Measurements from ENCODE around the gene NRG3. TPM values are rescaled to one million over a fixed set of nuclear protein-coding genes. Genes with fewer than 3 reads are reported as not detected.

The NRG3 gene
- total RNA-seq, 1 donor from 2014 or later, result 2.3 TPM

- ATAC-seq, result peak; percentile 13
- H3K27me3 ChIP-seq, result no peaks in the 10 kb centered on the region
- no peak overlapping the region for H3K4me3 ChIP-seq
- no peak overlapping the region for H3K27ac ChIP-seq
- intact Hi-C loops (cut with DNase I), result no loop called here
- no peaks in the 10 kb centered on the region for H3K36me3 ChIP-seq
- no peaks in the 10 kb centered on the region for H3K4me1 ChIP-seq
- DNase-seq, result no peak
- no peaks in the 10 kb centered on the region for H3K9me3 ChIP-seq
- no peak for TF ChIP-seq CTCF (IDR thresholded peaks at IDR 0.05)
These were observed 392.5 kb downstream of the NRG3 start for GRCh38 chr10:82267465-82267864.

GRCh38 chr10:82267960-82268359 lies 393.0 kb downstream of the NRG3 start:
- Histone ChIP-seq H3K27me3 (no peaks in the 10 kb centered on the region), H3K36me3 (no peaks in the 10 kb centered on the region), H3K9me3 (no peaks in the 10 kb centered on the region), H3K4me1 (no peaks in the 10 kb centered on the region), H3K27ac (no peak overlapping the region), H3K4me3 (no peak overlapping the region)
- DNase-seq, result no peak
- intact Hi-C loops (cut with DNase I), result no loop called here
- TF ChIP-seq CTCF (IDR thresholded peaks at IDR 0.05), result no peak
- ATAC-seq, result no peak

GRCh38 chr10:82277591-82277990 lies 402.6 kb downstream of the NRG3 start:
- H3K36me3 ChIP-seq, result no peaks in the 10 kb centered on the region
- no peak overlapping the region for H3K4me3 ChIP-seq
- TF ChIP-seq CTCF (IDR thresholded peaks at IDR 0.05), result no peak
- no peak overlapping the region for H3K27ac ChIP-seq
- no peaks in the 10 kb centered on the region for H3K9me3 ChIP-seq
- no peak for DNase-seq
- intact Hi-C loops (cut with DNase I), result no loop called here
- no peak for ATAC-seq
- no peaks in the 10 kb centered on the region for H3K27me3 ChIP-seq
- H3K4me1 ChIP-seq, result no peaks in the 10 kb centered on the region

GRCh38 chr10:82278401-82279182 lies 403.6 kb downstream of the NRG3 start:
- Histone ChIP-seq H3K27me3 (no peaks in the 10 kb centered on the region), H3K4me1 (no peaks in the 10 kb centered on the region), H3K27ac (peak overlapping the region; percentile 15), H3K36me3 (no peaks in the 10 kb centered on the region), H3K4me3 (no peak overlapping the region), H3K9me3 (no peaks in the 10 kb centered on the region)
- TF ChIP-seq CTCF (IDR thresholded peaks at IDR 0.05), result no peak
- DNase-seq (no peak), ATAC-seq (peak; percentile 26)
- intact Hi-C loops (cut with DNase I), result no loop called here

- Histone ChIP-seq H3K27me3 (no peaks in the 10 kb centered on the region), H3K27ac (no peak overlapping the region), H3K4me1 (no peaks in the 10 kb centered on the region), H3K4me3 (no peak overlapping the region), H3K36me3 (no peaks in the 10 kb centered on the region), H3K9me3 (no peaks in the 10 kb centered on the region)
- no peak for DNase-seq
- no peak for TF ChIP-seq CTCF (IDR thresholded peaks at IDR 0.05)
- ATAC-seq, result peak; percentile 63
- intact Hi-C loops (cut with DNase I), result no loop called here
These were observed 407.9 kb downstream of the NRG3 start for GRCh38 chr10:82282782-82283456.

Measured in upper lobe of right lung (tissue), 1 donor.